OCI-LY3 (cell line): ENCODE measurements around the gene RNF14.

Source experiments
- H2AFZ ChIP-seq: fragments of 200-600, 300-600 bp; shearing (Covaris generic); 2 replicates; pipeline ENCODE4 v1.6.0; 2014; ENCODE audit warnings: antibody characterized with exemption, low read depth, low read length
- H3K27ac ChIP-seq: fragments of 200-600, 300-600 bp; sonication (generic); 2 replicates; pipeline ENCODE4 v1.5.1; 2014; ENCODE audit warnings: mild to moderate bottlenecking, low read length, moderate library complexity, mixed read lengths
- H3K27me3 ChIP-seq: fragments of 200-600, 300-600 bp; sonication (generic); 2 replicates; pipeline ENCODE4 v1.6.1; 2014; ENCODE audit warnings: low read depth, low read length, mixed read lengths
- H3K36me3 ChIP-seq: fragments of 200-600, 300-600 bp; sonication (generic); replicated peaks from 2 replicates; pipeline ENCODE3; 2014; ENCODE audit warnings: low read depth, low read length, mixed read lengths
- H3K4me1 ChIP-seq: fragments of 300-600, 200-600 bp; sonication (generic); 2 replicates; pipeline ENCODE4 v1.6.1; 2014; ENCODE audit warnings: low read length, mixed read lengths
- H3K4me2 ChIP-seq: fragments of 200-600, 300-600 bp; sonication (generic); 2 replicates; pipeline ENCODE4 v1.6.1; 2014; ENCODE audit warnings: low read length, mixed read lengths
- H3K4me3 ChIP-seq: fragments of 300-600, 200-600 bp; sonication (generic); 2 replicates; pipeline ENCODE4 v1.5.1; 2014; ENCODE audit warnings: antibody characterized with exemption, mild to moderate bottlenecking, low read length, moderate library complexity
- H3K79me2 ChIP-seq: fragments of 300-600, 200-600 bp; shearing (Covaris generic); 2 replicates; pipeline ENCODE4 v1.6.1; 2014; ENCODE audit warnings: mild to moderate bottlenecking, low read length, mixed read lengths
- H3K9ac ChIP-seq: fragments of 300-600, 200-600 bp; shearing (Covaris generic); 2 replicates; pipeline ENCODE4 v1.6.0; 2014; ENCODE audit warnings: mild to moderate bottlenecking, low read length, moderate library complexity
- H3K9me3 ChIP-seq: fragments of 200-600, 300-600 bp; shearing (Covaris generic); 2 replicates; pipeline ENCODE4 v1.6.1; 2014; ENCODE audit warnings: low read length, mixed read lengths; ENCODE audit not compliant: insufficient read depth
- H4K20me1 ChIP-seq: fragments of 200-600, 300-600 bp; sonication (generic); 2 replicates; pipeline ENCODE4 v1.6.1; 2016; ENCODE audit warnings: low read length, mixed read lengths; ENCODE audit not compliant: insufficient read depth
- CTCF ChIP-seq: fragments of 200-600, 300-600 bp; sonication (generic); IDR thresholded peaks from 2 replicates; pipeline ENCODE4 v1.5.1; 2014; ENCODE audit warnings: antibody characterized with exemption, low read length, low read depth
- EZH2phosphoT487 ChIP-seq: fragments of 200-600 bp; shearing (Covaris generic); IDR thresholded peaks from 2 replicates; pipeline ENCODE4 v1.6.1; 2018; ENCODE audit warnings: antibody characterized with exemption, mixed run types, low read depth

The RNF14 gene

GRCh38 chr5:141973871-141974595 lies 5.1 kb downstream of the RNF14 start:
- Histone ChIP-seq H3K36me3 (peaks cover 24% of the 10 kb centered on the region), H3K4me3 (no peak overlapping the region), H3K27ac (no peak overlapping the region), H3K27me3 (no peaks in the 10 kb centered on the region), H4K20me1 (no peaks in the 10 kb centered on the region), H2AFZ (no peak overlapping the region), H3K79me2 (peaks cover 16% of the 10 kb centered on the region), H3K4me2 (no peak overlapping the region), H3K9me3 (no peaks in the 10 kb centered on the region), H3K4me1 (peaks cover 10% of the 10 kb centered on the region), H3K9ac (no peak overlapping the region)
- TF ChIP-seq CTCF (no peak), EZH2phosphoT487 (no peak)

- H4K20me1 ChIP-seq = no peaks in the 10 kb centered on the region
- no peak overlapping the region for H2AFZ ChIP-seq
- no peaks in the 10 kb centered on the region for H3K9me3 ChIP-seq
- no peak overlapping the region for H3K27ac ChIP-seq
- H3K4me2 ChIP-seq = no peak overlapping the region
- no peak overlapping the region for H3K9ac ChIP-seq
- H3K4me3 ChIP-seq = no peak overlapping the region
- no peak for TF ChIP-seq CTCF
- no peak for TF ChIP-seq EZH2phosphoT487
- no peaks in the 10 kb centered on the region for H3K4me1 ChIP-seq
- no peaks in the 10 kb centered on the region for H3K27me3 ChIP-seq
- H3K79me2 ChIP-seq = no peaks in the 10 kb centered on the region
- H3K36me3 ChIP-seq = peaks cover 30% of the 10 kb centered on the region
These were observed 7.3 kb downstream of the RNF14 start for GRCh38 chr5:141976176-141976575.

- Histone ChIP-seq H3K4me2 (no peak overlapping the region), H3K27me3 (no peaks in the 10 kb centered on the region)
These were observed 9.5 kb downstream of the RNF14 start for GRCh38 chr5:141978389-141978788.

GRCh38 chr5:141982626-141983025 lies 13.7 kb downstream of the RNF14 start:
- Histone ChIP-seq H3K4me3 (no peak overlapping the region), H3K27me3 (no peaks in the 10 kb centered on the region), H3K9me3 (no peaks in the 10 kb centered on the region), H3K79me2 (no peaks in the 10 kb centered on the region), H2AFZ (no peak overlapping the region), H3K27ac (no peak overlapping the region), H3K9ac (no peak overlapping the region), H3K36me3 (peaks cover 26% of the 10 kb centered on the region), H4K20me1 (no peaks in the 10 kb centered on the region), H3K4me2 (no peak overlapping the region), H3K4me1 (no peaks in the 10 kb centered on the region)
- TF ChIP-seq EZH2phosphoT487 = no peak

More at GRCh38 chr5:141978389-141978788, 9.5 kb downstream of the RNF14 start:
- H3K4me3 ChIP-seq = no peak overlapping the region
- no peak overlapping the region for H2AFZ ChIP-seq
- H3K9me3 ChIP-seq = no peaks in the 10 kb centered on the region
- H3K79me2 ChIP-seq = no peaks in the 10 kb centered on the region
- no peaks in the 10 kb centered on the region for H3K4me1 ChIP-seq
- no peak for TF ChIP-seq CTCF
- TF ChIP-seq EZH2phosphoT487 = no peak
- H4K20me1 ChIP-seq = no peaks in the 10 kb centered on the region
- H3K9ac ChIP-seq = no peak overlapping the region
- H3K27ac ChIP-seq = no peak overlapping the region
- peaks cover 33% of the 10 kb centered on the region for H3K36me3 ChIP-seq
